Measurements from ENCODE around the gene CNDP2. TPM values are rescaled to one million over a fixed set of nuclear protein-coding genes. Genes with fewer than 3 reads are reported as not detected.
"Not testable (repeated sequence)": the region's sequence is repeated elsewhere in the genome, so short reads cannot be mapped to it uniquely, and the experiment has no call there.

Gene CNDP2
- total RNA-seq, 4 donors from 2014 or later = 58.4 to 79.9 (median 69.5) TPM

- Histone ChIP-seq H3K27ac (peak overlapping the region; percentile 76), H3K36me3 (peaks cover 33% of the 10 kb centered on the region), H3K4me3 (peak overlapping the region; percentile 22), H3K27me3 (no peaks in the 10 kb centered on the region), H3K9me3 (no peaks in the 10 kb centered on the region), H3K4me1 (peaks cover 47% of the 10 kb centered on the region)
- no peak for TF ChIP-seq POLR2A (IDR thresholded peaks at IDR 0.05)
- TF ChIP-seq CTCF (IDR thresholded peaks at IDR 0.05) = no peak
- TF ChIP-seq EP300 (IDR thresholded peaks at IDR 0.05) = no peak
- TF ChIP-seq POLR2AphosphoS5 (IDR thresholded peaks at IDR 0.05) = no peak
- WGBS = 57% methylated on average over 14 of the region's 14 CpGs
- DNase-seq (ENCODE audit: low spot score in 2 of 2) = peak; percentile 36 to 79
Observed at GRCh38 chr18:74498712-74499627, 2.8 kb downstream of the CNDP2 start.

- Histone ChIP-seq H3K27me3 (no peaks in the 10 kb centered on the region), H3K4me1 (peaks cover 47% of the 10 kb centered on the region), H3K36me3 (peaks cover 40% of the 10 kb centered on the region), H3K9me3 (no peaks in the 10 kb centered on the region), H3K4me3 (peak overlapping the region; percentile 22), H3K27ac (peak overlapping the region; percentile 76)
- TF ChIP-seq POLR2AphosphoS5 (IDR thresholded peaks at IDR 0.05) (peak in 1 of 3 donors; percentile 17), EP300 (IDR thresholded peaks at IDR 0.05) (no peak)
- WGBS = 36% methylated on average over 9 of the region's 9 CpGs
- DNase-seq (ENCODE audit: low spot score in 2 of 2) = peak; percentile 58 to 87
Observed at GRCh38 chr18:74499633-74500032, 3.5 kb downstream of the CNDP2 start.

GRCh38 chr18:74500372-74500771, 4.2 kb downstream of the CNDP2 start:
- H3K27me3 ChIP-seq = no peaks in the 10 kb centered on the region
- peak overlapping the region; percentile 40 for H3K27ac ChIP-seq
- peaks cover 42% of the 10 kb centered on the region for H3K4me1 ChIP-seq
- peaks cover 43% of the 10 kb centered on the region for H3K36me3 ChIP-seq
- WGBS = 80% methylated on average over 6 of the region's 6 CpGs
- H3K4me3 ChIP-seq = peak overlapping the region; percentile 9
- no peak for DNase-seq (ENCODE audit: low spot score in 2 of 2)
- no peak for TF ChIP-seq CTCF (IDR thresholded peaks at IDR 0.05)
- no peak for TF ChIP-seq POLR2AphosphoS5 (IDR thresholded peaks at IDR 0.05)
- TF ChIP-seq EP300 (IDR thresholded peaks at IDR 0.05) = no peak
- TF ChIP-seq POLR2A (IDR thresholded peaks at IDR 0.05) = no peak
- H3K9me3 ChIP-seq = no peaks in the 10 kb centered on the region

- H3K27me3 ChIP-seq, H3K9me3 ChIP-seq: not testable (repeated sequence)
- peaks cover 46% of the 10 kb centered on the region for H3K36me3 ChIP-seq
- WGBS = 78% methylated on average over 8 of the region's 8 CpGs
- H3K4me3 ChIP-seq = peak overlapping the region; percentile 9
- peak overlapping the region; percentile 40 for H3K27ac ChIP-seq
- H3K4me1 ChIP-seq = peaks cover 38% of the 10 kb centered on the region
- DNase-seq (ENCODE audit: low spot score in 2 of 2) = peak in 1 of 2 donors; percentile 20
Observed at GRCh38 chr18:74500774-74501173, 4.6 kb downstream of the CNDP2 start.

- peaks cover 52% of the 10 kb centered on the region for H3K36me3 ChIP-seq
- peaks cover 38% of the 10 kb centered on the region for H3K4me1 ChIP-seq
- no peak for DNase-seq (ENCODE audit: low spot score in 2 of 2)
- no peaks in the 10 kb centered on the region for H3K27me3 ChIP-seq
- H3K27ac ChIP-seq = peak overlapping the region; percentile 40
- TF ChIP-seq POLR2AphosphoS5 (IDR thresholded peaks at IDR 0.05) (no peak), EP300 (IDR thresholded peaks at IDR 0.05) (no peak), POLR2A (IDR thresholded peaks at IDR 0.05) (no peak)
- no peaks in the 10 kb centered on the region for H3K9me3 ChIP-seq
- H3K4me3 ChIP-seq = peak overlapping the region; percentile 9
- WGBS = 54% methylated on average over 4 of the region's 4 CpGs
Observed at GRCh38 chr18:74501386-74501785, 5.2 kb downstream of the CNDP2 start.

- TF ChIP-seq POLR2AphosphoS5 (IDR thresholded peaks at IDR 0.05) = no peak
- TF ChIP-seq EP300 (IDR thresholded peaks at IDR 0.05) = no peak
- no peak for TF ChIP-seq POLR2A (IDR thresholded peaks at IDR 0.05)
- TF ChIP-seq CTCF (IDR thresholded peaks at IDR 0.05) = no peak
- DNase-seq (ENCODE audit: low spot score in 2 of 2) = no peak
- Histone ChIP-seq H3K27ac (no peak overlapping the region), H3K36me3 (peaks cover 70% of the 10 kb centered on the region), H3K9me3 (no peaks in the 10 kb centered on the region), H3K27me3 (no peaks in the 10 kb centered on the region), H3K4me1 (peaks cover 22% of the 10 kb centered on the region), H3K4me3 (no peak overlapping the region)
- WGBS = 89% methylated on average over 4 of the region's 4 CpGs
Observed at GRCh38 chr18:74503137-74503536, 7.0 kb downstream of the CNDP2 start.
